GM21381 (cell line): ENCODE measurements around the gene OR2L8.

Source experiments
- ATAC-seq: cut with Tn5 transposase; IDR thresholded peaks from one replicate; pipeline ENCODE4 v1.9.1; 2021; ENCODE audit warnings: mild to moderate bottlenecking, moderate library complexity; ENCODE audit not compliant: unreplicated experiment

Gene OR2L8

GRCh38 chr1:247966532-247967204 lies 18.0 kb downstream of the OR2L8 start:
- peak; percentile 80 for ATAC-seq

DNA sequence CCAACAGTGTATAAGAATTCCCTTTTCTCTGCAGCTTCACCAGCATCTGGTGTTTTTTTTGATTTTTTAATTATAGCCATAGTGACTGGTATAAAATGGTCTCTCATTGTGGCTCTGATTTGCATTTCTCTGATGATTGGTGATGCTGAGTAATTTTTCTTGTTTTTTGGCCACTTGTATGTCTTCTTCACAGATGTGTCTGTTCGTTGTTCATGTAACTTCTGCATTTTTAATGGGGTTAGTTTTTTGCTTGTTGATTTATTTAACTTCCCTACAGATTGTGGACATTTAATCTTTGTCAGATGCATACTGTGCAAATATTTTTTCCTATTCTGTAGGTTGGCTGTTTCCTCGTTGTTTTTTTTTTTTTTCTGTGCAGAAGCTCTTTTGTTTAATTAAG lies 44.3 kb downstream of the OR2L8 start:
- no peak for ATAC-seq

- no peak for ATAC-seq
Measured at GRCh38 chr1:247998811-247999210, 50.2 kb downstream of the OR2L8 start.
